ENCODE results near the gene LHPP. TPM values are rescaled to one million over a fixed set of nuclear protein-coding genes. Genes with fewer than 3 reads are reported as not detected.

Gene LHPP
- total RNA-seq, 1 donor from 2014 or later, result 19.6 TPM

DNA sequence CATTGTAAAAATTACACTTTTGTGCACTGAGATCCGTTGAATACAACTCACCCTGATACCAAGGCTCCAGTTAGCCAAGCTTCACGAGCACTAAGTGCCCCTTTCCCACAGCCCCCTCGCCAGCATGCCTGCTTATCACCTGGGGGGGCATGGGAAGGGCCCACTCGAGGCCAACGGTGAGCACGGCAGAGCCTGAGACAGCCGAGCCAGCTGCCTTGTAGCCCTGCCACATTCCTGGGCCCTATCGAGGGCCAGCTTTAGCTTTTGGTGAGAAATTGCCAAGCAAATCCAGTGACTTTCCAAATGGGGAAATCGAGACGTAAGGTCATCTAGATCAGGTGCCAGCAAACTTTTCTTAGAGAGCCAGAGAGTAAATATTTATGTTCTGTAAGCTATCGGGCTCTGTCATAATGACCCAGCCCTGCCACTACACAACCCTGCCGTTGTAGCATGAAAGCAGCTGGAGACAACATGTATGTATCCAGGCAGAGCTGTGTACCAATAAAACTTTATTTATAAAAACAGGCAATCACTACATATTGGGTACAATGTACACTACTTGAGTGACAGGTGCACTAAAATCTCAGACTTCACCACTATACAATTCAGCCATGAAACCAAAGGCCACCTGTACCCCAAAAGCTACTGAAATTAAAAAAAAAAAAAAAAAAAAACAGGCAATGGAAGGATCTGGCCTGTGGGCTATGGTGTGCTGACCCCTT is 198.9 kb downstream of the LHPP start:
- no peak overlapping the region for H3K4me3 Mint-ChIP-seq
- DNase-seq (ENCODE audit: low spot score in 2 of 2, unreplicated experiment in 2 of 2), result no peak
- H3K27me3 Mint-ChIP-seq (ENCODE audit: low read depth), result no peaks in the 10 kb centered on the region
- no peak overlapping the region for H3K27ac Mint-ChIP-seq
- TF ChIP-seq, protein P1, sequence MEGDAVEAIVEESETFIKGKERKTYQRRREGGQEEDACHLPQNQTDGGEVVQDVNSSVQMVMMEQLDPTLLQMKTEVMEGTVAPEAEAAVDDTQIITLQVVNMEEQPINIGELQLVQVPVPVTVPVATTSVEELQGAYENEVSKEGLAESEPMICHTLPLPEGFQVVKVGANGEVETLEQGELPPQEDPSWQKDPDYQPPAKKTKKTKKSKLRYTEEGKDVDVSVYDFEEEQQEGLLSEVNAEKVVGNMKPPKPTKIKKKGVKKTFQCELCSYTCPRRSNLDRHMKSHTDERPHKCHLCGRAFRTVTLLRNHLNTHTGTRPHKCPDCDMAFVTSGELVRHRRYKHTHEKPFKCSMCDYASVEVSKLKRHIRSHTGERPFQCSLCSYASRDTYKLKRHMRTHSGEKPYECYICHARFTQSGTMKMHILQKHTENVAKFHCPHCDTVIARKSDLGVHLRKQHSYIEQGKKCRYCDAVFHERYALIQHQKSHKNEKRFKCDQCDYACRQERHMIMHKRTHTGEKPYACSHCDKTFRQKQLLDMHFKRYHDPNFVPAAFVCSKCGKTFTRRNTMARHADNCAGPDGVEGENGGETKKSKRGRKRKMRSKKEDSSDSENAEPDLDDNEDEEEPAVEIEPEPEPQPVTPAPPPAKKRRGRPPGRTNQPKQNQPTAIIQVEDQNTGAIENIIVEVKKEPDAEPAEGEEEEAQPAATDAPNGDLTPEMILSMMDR (IDR thresholded peaks at IDR 0.05; ENCODE audit: unreplicated experiment), result no peak
- peaks cover 14% of the 10 kb centered on the region for H3K36me3 Mint-ChIP-seq
- no peaks in the 10 kb centered on the region for H3K9me3 Mint-ChIP-seq
- H3K4me1 Mint-ChIP-seq, result peaks cover 7% of the 10 kb centered on the region

GRCh38 chr10:124661660-124662180 is 200.1 kb downstream of the LHPP start:
- Mint-ChIP-seq H3K4me3 (no peak overlapping the region), H3K36me3 (peaks cover 14% of the 10 kb centered on the region), H3K27me3 (ENCODE audit: low read depth) (no peaks in the 10 kb centered on the region), H3K4me1 (peaks cover 5% of the 10 kb centered on the region), H3K27ac (no peak overlapping the region), H3K9me3 (no peaks in the 10 kb centered on the region)
- DNase-seq (ENCODE audit: low spot score in 2 of 2, unreplicated experiment in 2 of 2), result no peak
- TF ChIP-seq, protein P1 (IDR thresholded peaks at IDR 0.05; ENCODE audit: unreplicated experiment), result no peak

DNA sequence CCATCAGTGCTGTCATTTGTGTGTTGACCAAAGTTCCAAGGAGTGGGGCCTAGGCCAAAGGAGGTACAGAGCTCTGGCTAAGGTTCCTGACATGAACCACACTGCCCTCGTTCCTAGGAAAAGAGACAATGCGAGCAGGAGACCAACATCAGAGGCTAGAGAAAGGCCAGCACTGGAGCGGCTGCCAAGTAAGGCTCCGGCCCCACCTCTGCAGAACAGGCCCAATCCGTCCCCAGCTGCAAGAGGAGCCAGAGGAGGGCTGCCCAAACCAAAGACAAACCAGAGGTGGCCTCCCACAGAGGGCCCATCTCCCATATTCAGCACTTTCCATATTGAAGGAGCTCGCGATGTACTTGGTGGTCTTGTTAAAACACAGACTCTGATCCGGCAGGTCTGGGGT is 201.6 kb downstream of the LHPP start:
- Mint-ChIP-seq H3K27ac (no peak overlapping the region), H3K36me3 (peaks cover 15% of the 10 kb centered on the region), H3K4me1 (peaks cover 10% of the 10 kb centered on the region), H3K4me3 (no peak overlapping the region), H3K9me3 (no peaks in the 10 kb centered on the region), H3K27me3 (ENCODE audit: low read depth) (no peaks in the 10 kb centered on the region)
- no peak for DNase-seq (ENCODE audit: low spot score in 2 of 2, unreplicated experiment in 2 of 2)
- TF ChIP-seq, protein P1 (IDR thresholded peaks at IDR 0.05; ENCODE audit: unreplicated experiment), result no peak

Other genes starting within 250 kb of the LHPP start
- gene OAT, start 42.9 kb upstream of the LHPP start, total RNA-seq, result 52.5 to 55.1 TPM (median 54.5 TPM) in 3 replicates
- not detected in 3 replicates for gene NKX1-2, start 11.8 kb upstream of the LHPP start, total RNA-seq